ENCODE measurements around the gene SPATA33. TPM values are rescaled to one million over a fixed set of nuclear protein-coding genes. Genes with fewer than 3 reads are reported as not detected.

Gene SPATA33
- total RNA-seq, 1 donor from 2014 or later: 13.8 TPM

GRCh38 chr16:89613231-89613953 lies 44.2 kb upstream of the SPATA33 start, which contains the start of gene DPEP1:
Gene DPEP1 (plus strand): TSS chr16:89613642. CDS start chr16:89630411, 16,769 bp downstream.
- H3K27ac Mint-ChIP-seq (ENCODE audit: unreplicated experiment): peak within 1 kb of the TSS; percentile 75
- peaks cover 5% of the 10 kb centered on the region for H3K9me3 Mint-ChIP-seq (ENCODE audit: unreplicated experiment)
- peaks cover 20% of the 10 kb centered on the region for H3K36me3 Mint-ChIP-seq (ENCODE audit: low read depth, unreplicated experiment)
- peak within 1 kb of the TSS; percentile 51 for H3K4me3 Mint-ChIP-seq (ENCODE audit: unreplicated experiment)
- H3K27me3 Mint-ChIP-seq (ENCODE audit: unreplicated experiment): peaks cover 15% of the 10 kb centered on the region
- H3K4me1 Mint-ChIP-seq (ENCODE audit: unreplicated experiment): peaks cover 33% of the 10 kb centered on the region
- TF ChIP-seq, protein P1, sequence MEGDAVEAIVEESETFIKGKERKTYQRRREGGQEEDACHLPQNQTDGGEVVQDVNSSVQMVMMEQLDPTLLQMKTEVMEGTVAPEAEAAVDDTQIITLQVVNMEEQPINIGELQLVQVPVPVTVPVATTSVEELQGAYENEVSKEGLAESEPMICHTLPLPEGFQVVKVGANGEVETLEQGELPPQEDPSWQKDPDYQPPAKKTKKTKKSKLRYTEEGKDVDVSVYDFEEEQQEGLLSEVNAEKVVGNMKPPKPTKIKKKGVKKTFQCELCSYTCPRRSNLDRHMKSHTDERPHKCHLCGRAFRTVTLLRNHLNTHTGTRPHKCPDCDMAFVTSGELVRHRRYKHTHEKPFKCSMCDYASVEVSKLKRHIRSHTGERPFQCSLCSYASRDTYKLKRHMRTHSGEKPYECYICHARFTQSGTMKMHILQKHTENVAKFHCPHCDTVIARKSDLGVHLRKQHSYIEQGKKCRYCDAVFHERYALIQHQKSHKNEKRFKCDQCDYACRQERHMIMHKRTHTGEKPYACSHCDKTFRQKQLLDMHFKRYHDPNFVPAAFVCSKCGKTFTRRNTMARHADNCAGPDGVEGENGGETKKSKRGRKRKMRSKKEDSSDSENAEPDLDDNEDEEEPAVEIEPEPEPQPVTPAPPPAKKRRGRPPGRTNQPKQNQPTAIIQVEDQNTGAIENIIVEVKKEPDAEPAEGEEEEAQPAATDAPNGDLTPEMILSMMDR (IDR thresholded peaks at IDR 0.05; ENCODE audit: unreplicated experiment): no peak
- DNase-seq (ENCODE audit: low spot score): no peak

GRCh38 chr16:89613954-89614459 lies 43.6 kb upstream of the SPATA33 start:
- H3K36me3 Mint-ChIP-seq (ENCODE audit: low read depth, unreplicated experiment): peaks cover 20% of the 10 kb centered on the region

GRCh38 chr16:89615176-89615575 lies 42.5 kb upstream of the SPATA33 start:
- TF ChIP-seq, protein P1 (IDR thresholded peaks at IDR 0.05; ENCODE audit: unreplicated experiment): no peak
- peaks cover 20% of the 10 kb centered on the region for H3K36me3 Mint-ChIP-seq (ENCODE audit: low read depth, unreplicated experiment)
- no peak for DNase-seq (ENCODE audit: low spot score)
- H3K4me1 Mint-ChIP-seq (ENCODE audit: unreplicated experiment): peaks cover 35% of the 10 kb centered on the region
- H3K9me3 Mint-ChIP-seq (ENCODE audit: unreplicated experiment): peaks cover 5% of the 10 kb centered on the region
- H3K4me3 Mint-ChIP-seq (ENCODE audit: unreplicated experiment): no peak overlapping the region
- H3K27ac Mint-ChIP-seq (ENCODE audit: unreplicated experiment): peak overlapping the region; percentile 59
- H3K27me3 Mint-ChIP-seq (ENCODE audit: unreplicated experiment): peaks cover 15% of the 10 kb centered on the region

More at GRCh38 chr16:89613954-89614459, 43.6 kb upstream of the SPATA33 start:
- DNase-seq (ENCODE audit: low spot score): no peak
- Mint-ChIP-seq H3K27me3 (ENCODE audit: unreplicated experiment) (peaks cover 15% of the 10 kb centered on the region), H3K9me3 (ENCODE audit: unreplicated experiment) (peaks cover 5% of the 10 kb centered on the region), H3K27ac (ENCODE audit: unreplicated experiment) (peak overlapping the region; percentile 24), H3K4me3 (ENCODE audit: unreplicated experiment) (peak overlapping the region; percentile 51), H3K4me1 (ENCODE audit: unreplicated experiment) (peaks cover 33% of the 10 kb centered on the region)
- TF ChIP-seq, protein P1 (IDR thresholded peaks at IDR 0.05; ENCODE audit: unreplicated experiment): no peak

DNA sequence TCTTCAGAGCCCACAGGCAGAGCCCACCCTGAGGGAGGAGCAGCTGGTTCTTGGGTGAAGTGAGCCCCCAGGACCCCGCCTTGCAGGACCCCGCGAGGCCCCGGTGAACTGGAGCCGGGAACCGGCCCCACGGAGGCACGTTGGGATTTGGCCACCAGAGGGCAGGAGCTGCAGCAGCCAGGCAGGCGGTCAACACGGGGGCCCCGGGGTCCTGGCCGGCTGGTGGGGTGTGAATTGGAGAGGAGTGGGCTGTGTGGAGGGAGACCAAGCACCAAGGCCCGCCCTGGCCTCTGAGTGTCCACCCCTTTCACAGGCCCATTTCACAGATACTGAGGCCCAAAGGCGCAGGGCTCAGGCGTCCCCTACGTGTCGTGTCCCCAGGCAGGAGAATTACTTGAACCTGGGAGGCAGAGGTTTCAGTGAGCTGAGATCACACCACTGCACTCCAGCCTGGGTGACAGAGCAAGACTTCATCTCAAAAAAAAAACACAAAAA lies 42.0 kb upstream of the SPATA33 start:
- Mint-ChIP-seq H3K27ac (ENCODE audit: unreplicated experiment) (no peak overlapping the region), H3K4me1 (ENCODE audit: unreplicated experiment) (peaks cover 36% of the 10 kb centered on the region), H3K27me3 (ENCODE audit: unreplicated experiment) (peaks cover 15% of the 10 kb centered on the region), H3K36me3 (ENCODE audit: low read depth, unreplicated experiment) (peaks cover 20% of the 10 kb centered on the region), H3K4me3 (ENCODE audit: unreplicated experiment) (no peak overlapping the region), H3K9me3 (ENCODE audit: unreplicated experiment) (peaks cover 5% of the 10 kb centered on the region)
- TF ChIP-seq, protein P1 (IDR thresholded peaks at IDR 0.05; ENCODE audit: unreplicated experiment): peak; percentile 52
- DNase-seq (ENCODE audit: low spot score): no peak

DNA sequence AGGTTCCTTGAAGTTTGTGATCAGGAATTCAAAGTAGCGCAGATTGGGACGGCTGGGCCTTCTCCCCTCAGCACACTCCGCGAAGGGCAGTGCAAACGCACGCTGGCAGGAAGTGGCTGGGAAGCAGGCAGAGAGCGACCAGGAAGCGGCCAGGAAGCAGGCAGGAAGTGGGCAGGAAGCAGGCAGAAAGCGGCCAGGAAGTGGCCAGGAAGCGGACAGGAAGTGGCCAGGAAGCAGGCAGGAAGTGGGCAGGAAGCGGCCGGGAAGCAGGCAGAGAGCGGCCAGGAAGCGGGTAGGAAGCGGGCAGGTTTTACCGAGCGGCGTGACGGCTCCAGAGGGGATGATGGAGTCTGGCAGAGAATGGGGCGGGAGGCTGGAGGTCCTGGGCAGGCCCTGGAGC lies 41.0 kb upstream of the SPATA33 start:
- peaks cover 15% of the 10 kb centered on the region for H3K27me3 Mint-ChIP-seq (ENCODE audit: unreplicated experiment)
- H3K4me1 Mint-ChIP-seq (ENCODE audit: unreplicated experiment): peaks cover 39% of the 10 kb centered on the region
- H3K36me3 Mint-ChIP-seq (ENCODE audit: low read depth, unreplicated experiment): peaks cover 20% of the 10 kb centered on the region
- peaks cover 5% of the 10 kb centered on the region for H3K9me3 Mint-ChIP-seq (ENCODE audit: unreplicated experiment)
- TF ChIP-seq, protein P1 (IDR thresholded peaks at IDR 0.05; ENCODE audit: unreplicated experiment): no peak
- peak overlapping the region; percentile 82 for H3K27ac Mint-ChIP-seq (ENCODE audit: unreplicated experiment)
- peak overlapping the region; percentile 77 for H3K4me3 Mint-ChIP-seq (ENCODE audit: unreplicated experiment)
- DNase-seq (ENCODE audit: low spot score): no peak
